Lower lobe of right lung (tissue), 2 donors: ENCODE data around the gene NOTCH2. TPM values are rescaled to one million over a fixed set of nuclear protein-coding genes. Genes with fewer than 3 reads are reported as not detected.

Experiments used
- ATAC-seq, 2 donors: fragments of 200-7000 bp; cut with Tn5 transposase; one replicate each; pipeline ENCODE4 v1.9.1; 2020 to 2022; ENCODE audit warnings: mild to moderate bottlenecking in 2 of 2, moderate library complexity in 2 of 2
- DNase-seq: peaks from one replicate; pipeline ENCODE4 v3.0.0-alpha.2; 2020
- H3K27ac ChIP-seq: fragments of 200-600 bp; one replicate; pipeline ENCODE4 v1.8.0; 2022
- H3K27me3 ChIP-seq: fragments of 200-600 bp; one replicate; pipeline ENCODE4 v1.8.0; 2022; ENCODE audit warnings: low read depth
- H3K36me3 ChIP-seq: fragments of 200-600 bp; one replicate; pipeline ENCODE4 v1.8.0; 2022; ENCODE audit warnings: mild to moderate bottlenecking
- H3K4me1 ChIP-seq: fragments of 200-600 bp; one replicate; pipeline ENCODE4 v1.8.0; 2022
- H3K4me3 ChIP-seq: fragments of 200-600 bp; one replicate; pipeline ENCODE4 v1.8.0; 2022; ENCODE audit warnings: mild to moderate bottlenecking
- H3K9me3 ChIP-seq: fragments of 200-600 bp; one replicate; pipeline ENCODE4 v1.8.0; 2022
- CTCF ChIP-seq: fragments of 200-600 bp; IDR thresholded peaks from one replicate; pipeline ENCODE4 v1.8.0; 2022; ENCODE audit warnings: antibody characterized with exemption, mild to moderate bottlenecking
- intact Hi-C: fragments of 100-400 bp; cut with DNase I; formaldehyde crosslinking; loops from one replicate; pipeline ENCODE4 v1.11.0; 2022
- total RNA-seq: library from RNA; stranded (reverse); fragmentation: NEBNext Ultra II Directional; extraction: Animal tissue kit (Norgen Biotek cat#: 25700); gene quantifications from one replicate; pipeline ENCODE4 v1.2.1, GENCODE V29; 2021
- donor health status: DM: no; HTN: yes; CAD: no; lungs with severe emphysema.

NOTCH2 gene
- total RNA-seq, 1 donor from 2014 or later = 101 TPM

DNA sequence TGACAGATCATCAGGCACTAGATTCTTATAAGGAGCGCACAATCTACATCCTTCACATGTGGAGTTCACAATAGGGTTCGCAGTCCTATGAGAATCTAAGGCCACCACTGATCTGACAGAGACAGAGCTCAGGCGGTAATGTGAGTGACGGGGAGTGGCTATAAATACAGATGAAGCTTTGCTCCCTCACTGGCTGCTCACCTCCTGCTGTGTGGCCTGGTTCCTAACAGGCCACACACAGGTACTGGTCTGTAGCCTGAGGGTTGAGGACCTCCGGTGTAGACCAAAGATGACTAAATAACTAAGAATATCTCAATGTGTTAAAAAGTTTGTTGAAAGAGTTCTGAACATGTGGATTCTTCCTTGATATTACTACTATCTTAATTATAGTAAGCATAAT, 117.0 kb downstream of the NOTCH2 start:
- intact Hi-C loops = no loop called here
- TF ChIP-seq CTCF = no peak
- H3K4me1 ChIP-seq = no peaks in the 10 kb centered on the region
- no peaks in the 10 kb centered on the region for H3K9me3 ChIP-seq
- H3K36me3 ChIP-seq = peaks cover 85% of the 10 kb centered on the region
- no peak for DNase-seq
- no peak overlapping the region for H3K27ac ChIP-seq
- ATAC-seq = no peak
- no peaks in the 10 kb centered on the region for H3K27me3 ChIP-seq
- H3K4me3 ChIP-seq = no peak overlapping the region

DNA sequence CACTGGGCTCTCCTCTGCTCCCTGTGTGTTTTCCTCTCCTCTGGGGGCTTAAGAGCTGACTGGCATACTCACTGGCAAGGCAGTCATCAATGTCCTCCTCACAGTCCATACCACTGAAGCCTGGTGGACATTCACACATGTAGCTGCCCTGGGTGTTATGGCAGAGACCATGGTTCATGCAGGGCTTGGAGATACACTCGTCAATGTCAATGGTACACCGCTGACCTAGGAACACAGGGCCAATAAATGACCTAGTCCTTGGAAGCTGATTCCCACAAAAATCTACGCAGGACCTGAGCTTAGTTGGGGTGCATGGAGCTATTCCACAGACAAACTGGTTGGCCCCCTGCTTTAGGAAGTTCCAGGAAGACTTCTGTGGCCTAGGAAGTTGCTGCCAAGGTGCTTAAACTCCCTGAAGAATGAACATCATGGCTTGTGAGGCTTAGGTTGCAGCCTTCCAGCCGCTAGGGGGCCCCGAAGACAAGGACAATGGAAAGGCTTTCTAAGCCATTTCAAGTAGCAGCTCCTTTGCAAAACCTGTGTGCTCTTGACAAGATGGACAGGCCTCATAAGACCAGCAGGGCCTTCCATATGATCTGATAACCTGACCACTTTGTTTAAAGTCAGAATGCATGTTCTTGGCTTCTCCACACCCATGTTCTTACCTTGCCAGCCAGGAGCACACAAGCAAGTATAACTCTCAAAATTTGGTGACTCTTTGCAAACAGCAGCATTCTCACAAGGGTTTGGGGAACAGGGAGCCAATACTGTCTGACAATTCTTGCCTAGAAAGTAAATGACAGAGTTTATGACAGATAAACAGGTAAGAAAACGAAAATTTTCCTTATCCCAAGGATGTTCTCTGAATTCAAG, 120.9 kb downstream of the NOTCH2 start:
- ATAC-seq (peak; percentile 84 to 90), DNase-seq (peak; percentile 86)
- no peak overlapping the region for H3K4me3 ChIP-seq
- H3K9me3 ChIP-seq = no peaks in the 10 kb centered on the region
- no peaks in the 10 kb centered on the region for H3K27me3 ChIP-seq
- intact Hi-C loops = loop anchor here (10.0 kb wide), 1 partner anchor 196 kb away; no protein-coding TSS in a partner anchor
- no peaks in the 10 kb centered on the region for H3K4me1 ChIP-seq
- H3K27ac ChIP-seq = no peak overlapping the region
- H3K36me3 ChIP-seq = peaks cover 62% of the 10 kb centered on the region
- TF ChIP-seq CTCF = peak; percentile 80

DNA sequence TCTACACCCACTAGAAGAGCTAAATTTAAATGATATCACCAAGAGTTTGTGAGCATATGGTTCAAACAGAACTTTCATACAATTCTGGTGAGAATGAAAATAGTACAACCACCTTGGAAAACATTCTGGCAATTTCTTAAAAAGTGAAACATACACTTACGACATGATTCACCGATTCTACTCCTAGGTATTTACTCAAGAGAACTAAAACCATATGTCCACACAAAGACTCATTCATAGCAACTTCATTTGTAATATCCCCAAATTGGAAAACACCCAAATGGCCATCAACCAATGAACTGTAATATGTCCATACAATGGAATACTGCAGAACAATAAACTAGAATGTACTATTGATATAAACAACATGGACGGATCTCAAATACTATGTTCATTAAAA, 122.0 kb downstream of the NOTCH2 start:
- Histone ChIP-seq H3K36me3 (peaks cover 59% of the 10 kb centered on the region), H3K4me1 (no peaks in the 10 kb centered on the region), H3K4me3 (no peak overlapping the region), H3K9me3 (no peaks in the 10 kb centered on the region), H3K27me3 (no peaks in the 10 kb centered on the region), H3K27ac (no peak overlapping the region)
- no peak for DNase-seq
- no peak for TF ChIP-seq CTCF
- intact Hi-C loops = loop anchor here (10.0 kb wide), 1 partner anchor 197 kb away; no protein-coding TSS in a partner anchor
- ATAC-seq = no peak

GRCh38 chr1:119946724-119947123, 122.7 kb downstream of the NOTCH2 start:
- DNase-seq = no peak
- TF ChIP-seq CTCF = no peak
- no peaks in the 10 kb centered on the region for H3K4me1 ChIP-seq
- H3K36me3 ChIP-seq = peaks cover 53% of the 10 kb centered on the region
- no peak overlapping the region for H3K4me3 ChIP-seq
- no peak overlapping the region for H3K27ac ChIP-seq
- ATAC-seq = no peak
- H3K9me3 ChIP-seq = no peaks in the 10 kb centered on the region
- intact Hi-C loops = loop anchor here (10.0 kb wide), 1 partner anchor 198 kb away; no protein-coding TSS in a partner anchor
- no peaks in the 10 kb centered on the region for H3K27me3 ChIP-seq

DNA sequence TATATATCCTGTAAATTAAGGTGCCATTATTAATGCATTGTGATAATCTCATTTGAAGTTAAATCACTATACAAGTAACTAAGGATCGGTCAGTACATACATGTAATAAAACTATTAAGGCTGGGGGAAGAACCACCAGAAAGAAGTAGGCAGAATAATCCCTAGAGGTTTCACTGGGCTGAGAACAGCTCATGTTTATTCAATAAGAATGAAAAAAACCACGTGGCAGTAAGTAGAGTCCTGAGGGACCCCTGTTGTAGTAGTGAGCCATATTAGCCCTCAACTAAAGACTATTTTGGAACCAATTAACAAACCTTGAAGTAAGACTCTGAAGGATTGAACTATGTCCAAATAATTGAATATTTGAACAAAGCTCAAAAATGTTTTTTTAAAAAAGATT, 126.2 kb downstream of the NOTCH2 start:
- Histone ChIP-seq H3K4me3 (no peak overlapping the region), H3K27ac (no peak overlapping the region), H3K4me1 (no peaks in the 10 kb centered on the region), H3K36me3 (peaks cover 55% of the 10 kb centered on the region), H3K9me3 (no peaks in the 10 kb centered on the region), H3K27me3 (no peaks in the 10 kb centered on the region)
- no peak for DNase-seq
- intact Hi-C loops = loop anchor here (10.0 kb wide), 1 partner anchor 202 kb away; no protein-coding TSS in a partner anchor
- no peak for ATAC-seq
- no peak for TF ChIP-seq CTCF
